ENCODE measurements around the gene MERTK.

DNA sequence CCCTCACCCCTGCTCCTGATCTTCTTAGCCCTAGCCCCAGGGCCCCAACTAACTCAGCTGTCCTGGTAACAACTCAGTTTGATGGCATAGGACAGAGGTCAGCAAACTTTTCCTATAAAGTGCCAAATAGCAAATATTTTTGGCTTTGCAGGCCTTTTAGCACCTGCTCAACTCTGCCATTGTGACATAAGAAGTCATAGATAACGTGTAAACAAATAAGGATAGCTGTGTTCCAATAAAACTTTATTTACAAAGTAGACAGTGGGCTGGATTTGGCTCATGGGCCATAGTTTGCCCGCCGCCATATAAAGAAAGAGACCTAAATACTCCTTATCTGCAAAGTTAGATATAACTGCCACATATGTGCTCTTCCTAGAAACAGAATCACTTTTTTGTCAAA is 129.4 kb downstream of the MERTK start:
- TF ChIP-seq CTCF (IDR thresholded peaks at IDR 0.05), result no peak
- no peak for TF ChIP-seq EZH2 (IDR thresholded peaks at IDR 0.05; ENCODE audit: borderline replicate concordance, insufficient read depth, low read depth, low read length, poor library complexity, severe bottlenecking)
